HepG2 (cell line): ENCODE measurements around the gene SDC4.
A peak's percentile ranks its signal among the peaks of the same experiment; 100 is the strongest.

Source experiments
- CHD2 ChIP-seq: IDR thresholded peaks from 2 replicates; pipeline ENCODE4 v1.6.1; 2011; ENCODE audit warnings: low read depth, low read length, improper control_type of control experiment
- FOXJ3 ChIP-seq: sonication (generic); formaldehyde crosslinking; IDR thresholded peaks from 2 replicates; pipeline ENCODE4 v1.4.0; 2020; ENCODE audit warnings: missing genetic modification reagents, mild to moderate bottlenecking, borderline replicate concordance
- FOXM1 ChIP-seq: sonication (generic); formaldehyde crosslinking; IDR thresholded peaks from 2 replicates; pipeline ENCODE4 v1.5.0; 2020; ENCODE audit warnings: missing genetic modification reagents
- JUN ChIP-seq: sonication (generic); formaldehyde crosslinking; IDR thresholded peaks from 2 replicates; pipeline ENCODE4 v1.4.0; 2020; ENCODE audit warnings: mild to moderate bottlenecking, missing genetic modification reagents
- TCF7 ChIP-seq: sonication (generic); IDR thresholded peaks from 2 replicates; pipeline ENCODE4 v1.6.1; 2016; ENCODE audit warnings: antibody characterized with exemption, low read depth
- ZNF232 ChIP-seq: sonication (generic); formaldehyde crosslinking; IDR thresholded peaks from 2 replicates; pipeline ENCODE4 v1.4.0; 2020; ENCODE audit warnings: missing genetic modification reagents, borderline replicate concordance
- ZNF468 ChIP-seq: sonication (generic); formaldehyde crosslinking; IDR thresholded peaks from 2 replicates; pipeline ENCODE4 v1.8.0; 2022; ENCODE audit warnings: mild to moderate bottlenecking, moderate library complexity, missing genetic modification reagents
- ZNF496 ChIP-seq: sonication (generic); formaldehyde crosslinking; IDR thresholded peaks from 2 replicates; pipeline ENCODE4 v1.8.1; 2023; ENCODE audit warnings: mild to moderate bottlenecking, moderate library complexity, missing genetic modification reagents; ENCODE audit not compliant: insufficient replicate concordance
- ZNF570 ChIP-seq: sonication (generic); formaldehyde crosslinking; IDR thresholded peaks from 2 replicates; pipeline ENCODE4 v1.4.0; 2020; ENCODE audit warnings: mild to moderate bottlenecking, missing genetic modification reagents, borderline replicate concordance
- ZNF670 ChIP-seq: sonication (generic); formaldehyde crosslinking; IDR thresholded peaks from 2 replicates; pipeline ENCODE4 v1.8.0; 2022; ENCODE audit warnings: mild to moderate bottlenecking, missing genetic modification reagents, borderline replicate concordance

DNA sequence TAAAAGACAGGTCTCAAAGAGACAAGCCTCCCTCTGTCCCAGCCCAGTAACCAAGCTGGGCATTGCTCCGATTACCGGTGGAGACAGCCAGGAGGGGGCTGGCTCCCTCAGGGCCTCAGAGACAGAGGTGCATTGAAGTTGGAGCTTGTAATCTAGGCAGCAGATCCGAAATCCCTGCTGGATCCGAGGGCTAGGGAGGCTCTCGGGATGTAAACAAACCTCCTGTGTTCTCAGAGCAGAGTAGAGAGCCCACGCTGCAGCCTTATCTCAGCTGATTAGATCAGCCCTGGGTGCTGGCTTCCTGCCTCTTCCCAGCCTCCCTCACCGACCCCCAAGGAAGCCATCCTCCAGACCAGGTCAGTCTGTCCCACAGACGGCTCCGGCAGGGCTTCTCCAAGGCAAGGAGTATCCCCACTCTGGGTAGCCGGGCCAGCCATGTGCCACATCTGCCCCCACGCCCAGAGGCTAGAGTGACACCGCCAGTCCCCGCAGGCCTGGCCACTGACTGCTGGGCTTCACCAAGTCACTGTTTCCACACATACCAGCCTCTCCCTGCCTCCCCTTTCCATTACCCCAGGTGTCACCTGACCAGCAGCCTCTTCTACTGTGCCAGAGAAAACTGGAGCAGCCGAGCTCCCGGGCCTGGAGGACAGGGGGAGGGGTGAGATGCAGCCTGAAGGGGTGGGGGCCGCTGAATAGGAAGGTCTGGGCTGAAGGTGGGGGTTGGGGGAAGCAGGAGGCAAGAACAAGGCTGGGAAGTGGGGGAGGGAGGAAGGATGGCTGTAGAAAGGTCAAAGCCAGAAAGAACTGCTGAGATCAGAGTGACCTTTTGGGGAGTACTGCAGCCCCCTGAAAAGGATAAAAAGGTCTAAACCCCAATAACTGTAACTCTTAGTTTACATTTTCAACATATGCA lies 6.0 kb downstream of the SDC4 start:
- TF ChIP-seq ZNF496 (CRISPR knock-in tag) (no peak), TCF7 (no peak), CHD2 (0 out of 2 replicates have a peak, but pooled peaks have one; percentile 27), JUN (CRISPR knock-in tag) (peak; percentile 62; the same call in 1 of the 2 replicates), ZNF570 (CRISPR knock-in tag) (no peak), FOXM1 (CRISPR knock-in tag) (no peak), FOXJ3 (CRISPR knock-in tag) (peak; percentile 76; the same call in 1 of the 2 replicates), ZNF670 (CRISPR knock-in tag) (0 out of 2 replicates have a peak, but pooled peaks have one; percentile 31), ZNF232 (CRISPR knock-in tag) (no peak; the same call in 1 of the 2 replicates), ZNF468 (no peak; the same call in 1 of the 2 replicates)
